C4-2B (cell line): ENCODE results near the gene NDFIP2.

Source experiments
- ZFX ChIP-seq: fragments of 450-650 bp; IDR thresholded peaks from 2 replicates; pipeline ENCODE4 v1.6.1; 2017
- TF ChIP-seq, protein P1 (sequence below): fragments of 450-650 bp; conservative IDR thresholded peaks from 2 replicates; pipeline ENCODE4 v1.5.1; 2017; ENCODE audit warnings: mild to moderate bottlenecking

DNA sequence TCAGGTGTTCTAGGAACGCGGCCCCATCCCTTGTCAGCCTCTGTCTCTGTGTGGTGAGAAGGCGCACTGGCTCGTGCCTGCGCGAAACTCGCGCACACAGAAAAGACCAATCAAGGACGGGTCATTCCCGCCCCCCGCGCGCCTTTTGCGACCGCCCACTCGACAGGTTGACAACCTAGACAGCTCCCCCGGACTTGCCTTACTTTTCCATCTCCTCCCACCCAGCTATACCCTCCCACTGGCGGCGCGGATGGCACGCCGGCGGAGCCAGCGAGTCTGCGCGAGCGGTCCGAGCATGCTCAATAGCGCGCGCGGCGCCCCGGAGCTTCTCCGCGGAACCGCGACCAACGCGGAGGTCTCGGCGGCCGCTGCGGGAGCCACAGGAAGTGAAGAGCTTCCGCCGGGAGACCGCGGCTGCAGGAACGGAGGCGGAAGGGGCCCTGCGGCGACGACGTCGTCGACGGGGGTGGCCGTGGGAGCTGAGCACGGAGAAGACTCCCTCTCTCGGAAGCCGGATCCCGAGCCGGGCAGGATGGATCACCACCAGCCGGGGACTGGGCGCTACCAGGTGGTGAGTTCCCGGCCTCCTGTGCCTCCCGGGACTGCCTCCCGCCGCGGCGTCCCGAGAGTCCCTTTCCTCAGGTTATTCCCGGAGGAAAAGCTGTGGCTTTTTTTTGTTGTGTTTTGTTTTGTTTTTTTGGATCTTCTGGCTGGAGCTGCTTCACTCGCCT, at the start of gene NDFIP2:
- TF ChIP-seq, protein P1, sequence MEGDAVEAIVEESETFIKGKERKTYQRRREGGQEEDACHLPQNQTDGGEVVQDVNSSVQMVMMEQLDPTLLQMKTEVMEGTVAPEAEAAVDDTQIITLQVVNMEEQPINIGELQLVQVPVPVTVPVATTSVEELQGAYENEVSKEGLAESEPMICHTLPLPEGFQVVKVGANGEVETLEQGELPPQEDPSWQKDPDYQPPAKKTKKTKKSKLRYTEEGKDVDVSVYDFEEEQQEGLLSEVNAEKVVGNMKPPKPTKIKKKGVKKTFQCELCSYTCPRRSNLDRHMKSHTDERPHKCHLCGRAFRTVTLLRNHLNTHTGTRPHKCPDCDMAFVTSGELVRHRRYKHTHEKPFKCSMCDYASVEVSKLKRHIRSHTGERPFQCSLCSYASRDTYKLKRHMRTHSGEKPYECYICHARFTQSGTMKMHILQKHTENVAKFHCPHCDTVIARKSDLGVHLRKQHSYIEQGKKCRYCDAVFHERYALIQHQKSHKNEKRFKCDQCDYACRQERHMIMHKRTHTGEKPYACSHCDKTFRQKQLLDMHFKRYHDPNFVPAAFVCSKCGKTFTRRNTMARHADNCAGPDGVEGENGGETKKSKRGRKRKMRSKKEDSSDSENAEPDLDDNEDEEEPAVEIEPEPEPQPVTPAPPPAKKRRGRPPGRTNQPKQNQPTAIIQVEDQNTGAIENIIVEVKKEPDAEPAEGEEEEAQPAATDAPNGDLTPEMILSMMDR = no peak
- TF ChIP-seq ZFX = peak; percentile 44; the same call in 1 of the 2 replicates
